HFFc6 (cell line): ENCODE data around the gene SSR4. TPM values are rescaled to one million over a fixed set of nuclear protein-coding genes. Genes with fewer than 3 reads are reported as not detected.

Experiments
- DNase-seq: peaks from one replicate; pipeline ENCODE4 v3.0.0-alpha.2; 2018
- H3K27ac Mint-ChIP-seq: 2 replicates; pipeline ENCODE4 v1.8.0; 2020; ENCODE audit warnings: mild to moderate bottlenecking, mixed read lengths
- H3K27me3 Mint-ChIP-seq: 2 replicates; pipeline ENCODE4 v1.8.0; 2021; ENCODE audit warnings: mild to moderate bottlenecking, moderate library complexity, mixed read lengths; ENCODE audit not compliant: insufficient read depth
- H3K36me3 Mint-ChIP-seq: 2 replicates; pipeline ENCODE4 v1.8.0; 2021; ENCODE audit warnings: low read depth, mixed read lengths
- H3K4me1 Mint-ChIP-seq: 2 replicates; pipeline ENCODE4 v1.8.0; 2020; ENCODE audit warnings: low read depth, mixed read lengths
- H3K4me3 Mint-ChIP-seq: 2 replicates; pipeline ENCODE4 v1.8.0; 2020; ENCODE audit warnings: mild to moderate bottlenecking, moderate library complexity, mixed read lengths
- H3K9me3 Mint-ChIP-seq: 2 replicates; pipeline ENCODE4 v1.8.0; 2020; ENCODE audit warnings: mild to moderate bottlenecking, mixed read lengths
- CTCF ChIP-seq: fragments of 200-600 bp; sonication (generic); IDR thresholded peaks from 2 replicates; pipeline ENCODE4 v1.5.0; 2021; ENCODE audit warnings: antibody characterized with exemption, mild to moderate bottlenecking
- total RNA-seq, 6 experiments: library from RNA; stranded (reverse); fragmentation: NEBNext Ultra II Directional; extraction: Animal tissue kit (Norgen Biotek cat#: 25700); gene quantifications; 2 replicates in 1 of 6; 3 replicates in 5 of 6; pipeline ENCODE4 v1.2.3, GENCODE V29; 2021

SSR4 gene
- total RNA-seq, 6 experiments from 2014 or later: 171 to 247 (median 182) TPM

GRCh38 chrX:153781428-153782047, 12.9 kb upstream of the SSR4 start:
- Mint-ChIP-seq H3K4me1 (peaks cover 7% of the 10 kb centered on the region), H3K27me3 (peaks cover 4% of the 10 kb centered on the region)
- DNase-seq: no peak

GRCh38 chrX:153782313-153782712, 12.2 kb upstream of the SSR4 start:
- Mint-ChIP-seq H3K36me3 (no peaks in the 10 kb centered on the region), H3K4me3 (no peak overlapping the region), H3K4me1 (peaks cover 7% of the 10 kb centered on the region), H3K9me3 (no peaks in the 10 kb centered on the region), H3K27me3 (peaks cover 4% of the 10 kb centered on the region), H3K27ac (no peak overlapping the region)
- TF ChIP-seq CTCF: no peak
- no peak for DNase-seq

More at GRCh38 chrX:153781428-153782047, 12.9 kb upstream of the SSR4 start:
- no peaks in the 10 kb centered on the region for H3K36me3 Mint-ChIP-seq
- H3K27ac Mint-ChIP-seq: no peak overlapping the region
- no peak for TF ChIP-seq CTCF
- H3K9me3 Mint-ChIP-seq: no peaks in the 10 kb centered on the region
- H3K4me3 Mint-ChIP-seq: no peak overlapping the region

GRCh38 chrX:153782871-153783270, 11.6 kb upstream of the SSR4 start:
- TF ChIP-seq CTCF: no peak

GRCh38 chrX:153783378-153784013, 11.0 kb upstream of the SSR4 start:
- no peak for TF ChIP-seq CTCF
- H3K9me3 Mint-ChIP-seq: no peaks in the 10 kb centered on the region
- peaks cover 7% of the 10 kb centered on the region for H3K4me1 Mint-ChIP-seq
- peaks cover 4% of the 10 kb centered on the region for H3K27me3 Mint-ChIP-seq
- no peak overlapping the region for H3K4me3 Mint-ChIP-seq
- no peaks in the 10 kb centered on the region for H3K36me3 Mint-ChIP-seq
- no peak overlapping the region for H3K27ac Mint-ChIP-seq
- no peak for DNase-seq

More at GRCh38 chrX:153782871-153783270, 11.6 kb upstream of the SSR4 start:
- Mint-ChIP-seq H3K27ac (no peak overlapping the region), H3K27me3 (peaks cover 4% of the 10 kb centered on the region), H3K4me3 (no peak overlapping the region), H3K4me1 (peaks cover 7% of the 10 kb centered on the region), H3K36me3 (no peaks in the 10 kb centered on the region), H3K9me3 (no peaks in the 10 kb centered on the region)
- DNase-seq: no peak

GRCh38 chrX:153784325-153784967, 10.0 kb upstream of the SSR4 start:
- Mint-ChIP-seq H3K9me3 (no peaks in the 10 kb centered on the region), H3K4me3 (no peak overlapping the region), H3K4me1 (peaks cover 7% of the 10 kb centered on the region), H3K27me3 (peaks cover 4% of the 10 kb centered on the region), H3K27ac (no peak overlapping the region), H3K36me3 (no peaks in the 10 kb centered on the region)
- DNase-seq: no peak
- TF ChIP-seq CTCF: no peak
